Measurements from ENCODE around the gene SRC. TPM values are rescaled to one million over a fixed set of nuclear protein-coding genes. Genes with fewer than 3 reads are reported as not detected.
A peak's percentile ranks its signal among the peaks of the same experiment; 100 is the strongest.
"Not testable (repeated sequence)": the region's sequence is repeated elsewhere in the genome, so short reads cannot be mapped to it uniquely, and the experiment has no call there.

Gene SRC
- total RNA-seq, 2 donors from 2014 or later: 117 to 121 TPM

DNA sequence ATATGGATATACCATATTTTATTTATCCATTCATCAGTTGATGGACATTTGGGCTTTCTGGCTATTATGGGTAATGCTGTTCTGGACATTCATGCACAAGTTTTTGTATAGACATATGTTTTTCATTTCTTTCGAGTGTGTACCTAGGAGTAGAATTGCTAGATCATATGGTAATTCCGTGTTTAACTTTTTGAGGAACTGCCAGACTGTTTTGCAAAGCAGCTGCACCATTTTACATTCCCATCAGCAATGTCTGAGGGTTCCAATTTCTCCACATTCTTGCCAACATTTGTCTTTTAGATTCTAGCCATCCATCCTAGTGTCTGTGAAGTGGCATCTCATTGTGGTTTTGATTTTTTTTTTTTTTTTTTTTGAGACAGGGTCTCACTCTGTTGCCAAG is 20.8 kb downstream of the SRC start:
- DNase-seq (no peak), ATAC-seq (no peak)
- intact Hi-C loops (cut with DNase I, micrococcal nuclease): no loop called here

DNA sequence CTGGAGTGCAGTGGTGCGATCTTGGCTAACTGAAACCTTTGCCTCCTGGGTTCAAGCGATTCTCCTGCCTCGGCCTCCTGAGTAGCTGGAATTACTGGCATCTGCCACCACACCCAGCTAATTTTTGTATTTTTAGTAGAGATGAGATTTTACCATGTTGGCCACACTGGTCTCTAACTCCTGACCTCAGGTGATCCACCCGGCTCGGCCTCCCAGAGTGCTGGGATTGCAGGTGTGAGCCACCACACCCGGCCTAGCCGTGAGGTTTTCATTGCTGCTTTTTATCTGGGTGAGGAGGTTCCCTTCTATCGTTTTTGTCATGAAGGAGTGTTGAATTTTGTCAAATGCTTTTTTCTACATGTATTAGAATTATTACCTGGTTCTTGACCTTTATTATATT is 23.9 kb downstream of the SRC start:
- peak in 1 of 2 donors; percentile 6 for DNase-seq

DNA sequence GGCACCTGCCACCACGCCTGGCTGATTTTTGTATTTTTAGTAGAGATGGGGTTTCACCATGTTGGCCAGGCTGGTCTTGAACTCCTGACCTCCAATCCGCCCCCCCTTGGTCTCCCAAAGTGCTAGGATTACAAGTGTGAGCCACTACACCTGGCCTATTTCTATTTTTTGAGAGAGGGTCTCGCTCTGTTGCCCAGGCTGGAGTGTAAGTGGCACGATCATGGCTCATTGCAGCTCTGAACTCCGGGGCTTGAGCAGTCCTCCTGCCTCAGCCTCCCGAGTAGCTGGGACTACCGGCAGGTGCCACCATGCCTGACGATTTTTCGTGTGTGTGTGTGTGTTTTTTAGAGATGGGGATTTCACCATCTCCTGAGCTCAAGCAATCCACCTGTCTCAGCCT is 25.9 kb downstream of the SRC start:
- peak in 1 of 2 donors; percentile 14 for DNase-seq
- ATAC-seq; intact Hi-C loops (cut with DNase I, micrococcal nuclease): not testable (repeated sequence)

More for the DNA sequence above, 23.9 kb downstream of the SRC start:
- ATAC-seq: no peak
- intact Hi-C loops (cut with DNase I, micrococcal nuclease): no loop called here

DNA sequence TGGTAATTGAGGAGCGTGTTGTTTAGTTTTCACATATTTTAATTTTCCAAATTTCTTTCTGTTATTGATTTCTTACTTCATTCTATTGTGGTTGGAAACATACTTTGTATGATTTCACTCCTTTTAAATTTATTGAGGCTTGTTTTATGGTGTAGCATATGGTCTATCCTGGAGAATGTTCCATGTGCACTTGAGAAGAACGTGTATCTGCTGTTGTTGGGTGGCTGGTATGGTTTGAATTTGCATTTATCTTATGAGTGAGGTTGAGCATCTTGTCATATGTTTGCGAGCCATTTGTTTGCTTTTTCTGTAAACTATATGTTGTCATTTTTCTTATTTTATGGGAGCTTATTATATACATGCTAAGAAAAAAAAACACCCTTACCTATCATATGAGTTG is 26.5 kb downstream of the SRC start:
- intact Hi-C loops (cut with DNase I, micrococcal nuclease): no loop called here
- ATAC-seq: no peak
- no peak for DNase-seq

DNA sequence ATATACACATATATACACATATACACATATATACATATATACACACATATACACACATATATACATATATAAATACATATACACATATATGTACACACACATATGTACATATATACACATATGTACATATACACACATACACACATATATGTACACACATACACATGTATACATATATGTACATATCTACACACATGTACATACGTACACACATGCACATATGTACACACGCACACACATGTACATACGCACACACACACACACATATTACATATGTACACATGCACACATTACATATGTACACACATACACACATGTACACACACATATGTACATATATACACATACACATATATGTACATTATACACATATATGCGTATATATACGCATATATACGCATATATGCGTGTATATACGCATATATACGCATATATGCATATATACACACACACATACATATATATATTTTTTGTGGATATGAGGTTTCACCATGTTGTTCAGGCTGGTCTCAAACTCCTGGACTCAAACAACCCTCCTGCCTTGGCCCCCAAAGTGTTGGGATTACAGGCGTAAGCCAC is 27.2 kb downstream of the SRC start:
- DNase-seq (peak in 1 of 2 donors; percentile 2), ATAC-seq (no peak)
- intact Hi-C loops (cut with DNase I, micrococcal nuclease): no loop called here

DNA sequence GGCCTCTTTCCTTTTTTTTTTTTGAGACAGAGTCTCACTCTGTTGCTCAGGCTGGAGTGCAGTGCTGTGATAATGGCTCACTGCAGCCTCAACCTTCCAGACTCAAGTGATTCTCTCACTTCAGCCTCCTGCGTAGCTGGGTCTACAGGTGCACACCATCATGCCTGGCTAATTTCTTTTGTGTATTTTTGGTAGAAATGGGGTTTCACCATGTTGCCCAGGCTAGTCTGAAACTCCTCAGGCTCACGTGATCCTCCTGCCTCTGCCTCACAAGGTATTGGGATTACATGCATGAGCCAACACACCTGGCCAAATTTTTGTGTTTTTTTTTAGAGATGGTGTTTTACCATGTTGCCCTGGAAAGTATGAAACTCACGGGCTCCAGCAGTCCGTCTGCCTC is 29.3 kb downstream of the SRC start:
- no peak for ATAC-seq

DNA sequence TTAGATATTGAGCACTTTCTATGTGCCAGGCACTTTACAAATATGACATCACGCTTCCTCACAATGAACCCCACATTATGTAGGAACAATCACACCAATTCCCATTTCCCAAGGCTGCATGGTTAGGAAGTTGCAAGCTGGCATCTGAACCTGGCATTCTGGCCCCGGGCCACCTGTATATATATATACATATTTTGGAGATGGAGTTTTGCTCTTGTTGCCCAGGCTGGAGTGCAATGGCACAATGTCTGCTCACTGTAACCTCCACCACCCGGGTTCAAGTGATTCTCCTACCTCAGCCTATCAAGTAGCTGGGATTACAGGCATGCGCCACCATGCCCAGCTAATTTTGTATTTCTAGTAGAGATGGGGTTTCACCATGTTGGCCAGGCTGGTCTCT is 30.4 kb downstream of the SRC start:
- ATAC-seq (no peak), DNase-seq (peak in 1 of 2 donors; percentile 4)
- intact Hi-C loops (cut with DNase I, micrococcal nuclease): no loop called here

More for the DNA sequence above, 29.3 kb downstream of the SRC start:
- peak in 1 of 2 donors; percentile 12 for DNase-seq
- intact Hi-C loops (cut with DNase I, micrococcal nuclease): no loop called here

DNA sequence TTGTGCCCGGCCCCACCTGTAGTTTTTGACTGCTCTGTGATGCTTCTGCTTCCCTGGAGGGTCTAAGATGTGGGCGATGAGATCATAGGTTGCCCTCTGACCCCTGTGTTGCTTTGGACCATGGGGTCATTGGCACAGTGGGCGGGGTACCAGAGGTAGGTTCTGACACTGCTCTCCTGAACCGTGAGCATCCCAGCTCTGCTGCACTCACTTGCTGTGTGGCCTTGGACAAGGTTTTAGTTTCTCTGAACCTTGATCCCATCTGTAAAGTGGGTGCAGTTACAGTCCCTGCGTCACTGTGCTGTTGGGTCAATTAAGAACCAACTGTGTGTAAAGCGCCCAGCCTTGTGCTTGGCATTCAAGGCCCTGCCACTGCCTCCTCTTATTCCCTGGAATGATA is 30.9 kb downstream of the SRC start:
- intact Hi-C loops (cut with DNase I, micrococcal nuclease): no loop called here
- DNase-seq: peak in 1 of 2 donors; percentile 17
- ATAC-seq: peak; percentile 42

DNA sequence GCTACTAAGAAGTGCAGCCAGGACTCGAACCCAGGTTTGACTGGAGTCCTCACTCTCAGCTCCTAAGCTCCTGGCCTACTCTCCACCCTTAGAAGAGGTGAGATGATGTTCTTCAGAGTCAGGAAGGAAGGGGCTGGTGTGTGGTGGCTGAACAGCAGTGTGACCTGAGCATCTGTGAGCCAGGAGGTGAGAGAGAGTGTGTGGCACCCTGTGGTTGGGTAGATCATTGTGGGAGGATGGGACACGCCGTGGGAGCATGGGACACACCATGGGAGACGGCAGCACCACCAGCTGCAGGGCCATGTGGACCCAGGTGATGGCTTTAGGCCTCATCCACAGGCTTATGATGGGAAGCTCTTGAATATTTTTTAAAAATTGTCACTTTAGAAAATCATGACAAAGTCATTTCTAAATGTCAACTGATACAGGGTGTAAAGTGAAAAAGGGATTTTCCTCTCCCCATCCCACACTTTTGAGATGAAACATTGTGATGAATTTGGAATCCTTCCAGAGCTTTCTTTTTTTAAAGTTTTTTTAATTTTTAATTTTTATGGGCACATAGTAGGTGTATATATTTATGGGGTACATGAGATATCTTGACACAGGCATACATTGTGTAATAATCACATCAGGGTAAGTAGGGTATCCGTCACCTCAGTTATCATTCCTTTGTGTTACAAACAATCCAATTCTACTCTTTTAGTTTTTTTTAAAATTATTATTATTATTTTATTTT is 31.6 kb downstream of the SRC start:
- DNase-seq (peak in 1 of 2 donors; percentile 14), ATAC-seq (no peak)
- intact Hi-C loops (cut with DNase I, micrococcal nuclease): no loop called here

DNA sequence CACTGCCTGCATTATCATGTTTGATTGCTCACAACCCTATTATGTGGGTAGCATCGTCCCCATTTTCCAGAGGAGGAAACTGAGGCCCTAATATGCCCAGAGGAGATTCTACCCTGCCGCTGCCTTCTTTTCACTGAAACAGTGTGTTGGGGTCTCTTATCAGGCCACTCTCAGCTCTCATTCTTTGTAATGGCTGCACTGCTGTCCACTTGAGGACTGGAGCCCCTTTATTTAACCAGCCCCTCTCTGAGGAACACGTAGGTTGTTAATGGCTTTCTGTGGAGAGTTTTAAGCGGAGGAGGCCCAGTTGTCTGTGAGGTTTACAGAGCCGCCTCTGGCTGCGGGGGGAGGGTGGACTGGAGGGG is 32.5 kb downstream of the SRC start:
- intact Hi-C loops (cut with DNase I, micrococcal nuclease): no loop called here
- DNase-seq: no peak
- ATAC-seq: no peak

DNA sequence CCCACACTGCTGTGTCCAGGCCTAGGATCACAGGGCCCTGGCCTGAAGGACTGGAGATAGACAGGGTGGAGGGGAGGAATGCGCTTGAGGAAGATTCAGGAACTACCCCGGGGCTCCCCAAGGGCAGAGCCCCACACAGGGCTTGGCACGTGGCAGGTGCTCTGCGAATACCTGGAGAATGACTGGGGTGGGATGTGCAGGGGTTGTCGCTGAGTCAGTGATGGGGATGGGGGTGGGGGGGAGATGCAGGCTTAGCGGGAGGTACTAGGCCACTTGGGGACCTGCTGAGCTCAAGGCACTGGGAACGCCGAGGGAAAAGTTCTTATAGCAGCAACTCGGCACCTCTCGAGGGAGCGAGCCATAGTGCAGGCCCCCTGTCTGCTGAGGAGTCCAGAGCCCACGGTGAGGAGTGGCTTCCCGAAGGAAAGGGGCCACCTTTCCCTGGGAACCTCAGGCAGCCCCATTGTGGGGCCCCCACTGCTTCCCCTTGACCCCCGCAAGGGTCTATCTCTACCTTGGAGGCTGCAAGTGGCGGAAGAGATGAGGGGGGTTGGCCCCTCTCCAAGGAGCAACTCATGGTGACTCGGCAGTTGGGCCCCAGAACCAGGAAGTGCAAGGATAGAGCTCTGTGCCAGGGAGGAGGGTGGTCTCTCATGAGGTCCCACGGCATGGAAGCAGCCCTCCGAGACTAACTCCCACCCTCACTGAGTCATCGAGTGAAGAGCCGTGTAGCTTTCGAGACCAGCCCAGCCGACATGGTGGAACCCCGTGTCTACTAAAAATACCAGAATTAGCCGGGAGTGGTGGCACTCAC is 33.1 kb downstream of the SRC start:
- DNase-seq (peak in 1 of 2 donors; percentile 25), ATAC-seq (no peak)
- intact Hi-C loops (cut with DNase I, micrococcal nuclease): no loop called here

DNA sequence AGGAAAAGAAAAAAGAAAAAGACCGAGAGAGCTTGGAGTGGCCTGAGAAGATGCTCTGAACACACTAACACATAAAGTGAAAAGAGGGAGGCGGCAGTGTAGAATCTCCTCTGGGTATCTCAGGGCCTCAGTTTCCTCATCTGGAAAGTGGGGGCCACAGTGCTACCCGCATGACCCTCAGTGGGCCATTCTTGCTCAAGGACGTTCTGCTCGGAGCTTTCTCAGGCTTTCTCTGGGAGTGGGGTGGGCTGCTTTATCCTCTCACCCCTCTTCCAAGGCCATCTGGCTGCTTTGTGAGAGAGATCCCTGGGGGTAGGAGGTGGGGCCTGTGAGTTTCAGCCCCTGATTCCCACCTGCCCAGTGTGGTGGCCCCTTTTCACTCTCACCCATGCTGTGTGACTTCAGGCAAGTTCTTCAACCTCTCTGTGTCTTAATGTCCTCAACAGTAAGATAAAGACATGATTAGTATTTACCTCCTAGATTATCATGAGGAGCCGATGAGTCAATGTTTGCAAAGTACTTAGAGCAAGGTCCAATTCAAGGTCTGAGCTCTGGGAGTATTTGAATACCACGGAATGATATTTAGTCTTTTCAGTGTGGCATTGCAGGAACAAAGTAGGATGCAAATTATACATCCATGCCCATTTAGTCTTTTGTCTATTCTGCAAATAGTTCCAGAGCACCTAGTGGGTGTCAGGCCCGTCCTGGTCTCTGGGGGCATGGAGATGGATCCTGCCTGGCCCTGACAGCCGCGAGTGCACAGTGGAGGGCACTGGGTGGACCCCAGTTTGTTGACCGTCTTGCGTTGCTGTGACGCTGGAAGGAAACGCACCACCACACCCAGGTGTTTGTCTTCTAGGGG is 34.3 kb downstream of the SRC start:
- ATAC-seq (peak; percentile 81), DNase-seq (peak in 1 of 2 donors; percentile 33)
- intact Hi-C loops (cut with DNase I, micrococcal nuclease): loop anchor here (10.0 kb wide), 2 partner anchors 95 to 105 kb away; partner anchors contain the start of gene MANBAL (in 1 of the 2)

DNA sequence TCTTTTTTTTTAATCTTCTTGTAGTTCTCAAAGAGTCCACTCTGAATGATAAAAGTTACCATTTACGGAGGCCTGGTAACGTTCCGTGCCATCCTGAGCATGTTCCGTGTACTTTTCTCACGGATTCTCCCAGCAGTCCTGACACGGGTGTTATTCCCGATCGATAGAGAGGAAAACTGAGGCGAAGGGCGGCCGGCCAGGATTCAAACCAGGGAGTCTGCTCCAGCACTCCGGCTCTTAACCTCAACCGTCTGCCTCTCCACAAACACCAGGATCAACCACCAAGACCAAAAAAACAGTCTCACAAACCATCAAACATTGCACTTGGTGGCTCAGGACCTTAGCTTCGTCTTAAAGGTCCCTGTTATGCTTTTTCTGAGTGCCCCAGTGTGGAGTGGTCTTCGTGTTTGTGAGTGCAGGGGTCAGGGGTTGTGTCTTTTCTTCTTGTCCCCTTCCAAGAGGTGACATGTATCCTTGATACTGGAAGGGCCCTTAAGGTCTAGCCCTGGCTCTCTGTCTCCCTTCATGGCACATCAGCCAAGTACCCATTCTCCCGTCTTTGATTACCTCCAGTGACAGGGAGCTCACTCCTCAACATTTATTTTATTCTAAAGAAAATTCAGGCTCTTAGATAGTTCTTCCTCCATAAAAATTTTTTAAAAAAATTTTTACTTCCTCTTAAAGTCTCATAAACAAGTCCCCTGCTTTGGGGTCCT is 35.1 kb downstream of the SRC start:
- ATAC-seq (no peak), DNase-seq (peak in 1 of 2 donors; percentile 18)
- intact Hi-C loops (cut with DNase I, micrococcal nuclease): loop anchor here (10.0 kb wide), 2 partner anchors 96 to 106 kb away; partner anchors contain the start of gene MANBAL (in 1 of the 2)

DNA sequence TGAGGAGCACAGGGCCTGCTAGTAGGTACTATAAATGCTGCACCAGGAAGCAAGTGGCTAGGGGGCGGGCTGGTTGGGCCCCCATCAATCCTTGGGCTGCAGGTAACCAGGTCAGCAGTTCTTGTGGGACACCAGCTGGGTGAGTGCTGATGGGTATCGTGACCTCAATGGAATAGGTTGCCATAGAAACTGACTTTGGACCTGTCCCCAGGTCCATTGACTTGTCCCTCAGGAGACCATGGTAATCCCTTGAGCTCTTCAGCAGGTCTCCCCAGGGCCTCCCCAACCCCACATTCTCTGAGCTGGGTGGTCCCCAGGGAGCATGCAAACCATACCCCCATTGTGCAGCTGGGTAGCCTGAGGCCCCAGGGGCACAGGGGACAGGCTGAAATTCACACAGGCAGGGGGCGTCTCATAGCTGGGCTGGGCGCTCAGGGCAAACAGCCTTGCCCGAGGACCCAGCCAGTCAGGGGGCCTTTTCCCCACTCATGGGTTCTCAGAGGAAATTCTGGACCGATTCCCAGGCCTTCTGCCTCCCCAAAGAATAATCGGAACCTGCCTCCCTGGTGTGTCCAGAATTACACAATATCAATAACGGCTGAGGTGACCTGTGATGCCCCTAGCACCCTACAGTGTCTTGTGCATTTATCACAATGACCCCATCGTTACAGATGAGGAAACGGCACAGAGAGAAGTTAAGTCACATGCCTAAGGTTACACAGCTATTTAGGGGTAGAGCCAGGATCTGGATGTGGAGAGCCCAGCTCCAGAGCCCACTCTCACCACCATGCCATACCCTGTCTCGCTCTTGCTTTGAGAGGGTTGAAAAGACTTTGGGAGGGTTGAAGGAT is 35.9 kb downstream of the SRC start:
- no peak for ATAC-seq
- peak in 1 of 2 donors; percentile 18 for DNase-seq
- intact Hi-C loops (cut with DNase I, micrococcal nuclease): loop anchor here (10.0 kb wide), 2 partner anchors 97 to 107 kb away; partner anchors contain the start of gene MANBAL (in 1 of the 2)

DNA sequence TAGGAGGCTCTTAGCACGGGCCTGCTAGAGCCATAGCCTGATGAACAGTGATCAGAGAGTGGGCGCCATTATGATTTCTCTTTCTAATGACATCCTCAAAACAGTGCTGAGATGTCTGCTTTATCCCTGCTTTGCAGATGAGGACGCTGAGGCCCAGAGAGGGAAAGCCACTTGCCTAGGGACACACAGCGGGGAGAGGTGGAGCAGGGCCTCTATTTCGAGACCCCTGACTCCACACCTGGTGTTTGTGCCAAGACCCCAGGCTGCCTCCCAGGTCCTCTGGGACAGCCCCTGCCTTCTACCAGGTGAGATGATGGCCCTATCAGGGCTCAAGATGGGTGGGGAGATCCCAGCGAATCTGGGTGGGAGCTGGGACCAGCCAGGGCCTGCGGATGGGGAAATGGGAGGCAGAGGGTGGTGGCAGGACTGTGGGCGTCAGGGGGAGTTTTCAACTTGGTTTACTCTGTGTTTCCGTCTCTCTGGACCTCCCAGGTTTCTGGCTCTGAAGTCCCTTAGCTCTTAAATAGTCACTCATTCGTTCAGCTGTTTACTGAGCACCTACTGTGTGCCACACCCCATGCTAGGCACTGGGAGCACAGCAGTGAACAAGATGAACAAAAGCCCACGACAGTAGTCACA is 36.7 kb downstream of the SRC start:
- intact Hi-C loops (cut with DNase I, micrococcal nuclease): loop anchor here (10.0 kb wide), 2 partner anchors 98 to 108 kb away; partner anchors contain the start of gene MANBAL (in 1 of the 2)
- peak in 1 of 2 donors; percentile 18 for DNase-seq
- ATAC-seq: no peak

DNA sequence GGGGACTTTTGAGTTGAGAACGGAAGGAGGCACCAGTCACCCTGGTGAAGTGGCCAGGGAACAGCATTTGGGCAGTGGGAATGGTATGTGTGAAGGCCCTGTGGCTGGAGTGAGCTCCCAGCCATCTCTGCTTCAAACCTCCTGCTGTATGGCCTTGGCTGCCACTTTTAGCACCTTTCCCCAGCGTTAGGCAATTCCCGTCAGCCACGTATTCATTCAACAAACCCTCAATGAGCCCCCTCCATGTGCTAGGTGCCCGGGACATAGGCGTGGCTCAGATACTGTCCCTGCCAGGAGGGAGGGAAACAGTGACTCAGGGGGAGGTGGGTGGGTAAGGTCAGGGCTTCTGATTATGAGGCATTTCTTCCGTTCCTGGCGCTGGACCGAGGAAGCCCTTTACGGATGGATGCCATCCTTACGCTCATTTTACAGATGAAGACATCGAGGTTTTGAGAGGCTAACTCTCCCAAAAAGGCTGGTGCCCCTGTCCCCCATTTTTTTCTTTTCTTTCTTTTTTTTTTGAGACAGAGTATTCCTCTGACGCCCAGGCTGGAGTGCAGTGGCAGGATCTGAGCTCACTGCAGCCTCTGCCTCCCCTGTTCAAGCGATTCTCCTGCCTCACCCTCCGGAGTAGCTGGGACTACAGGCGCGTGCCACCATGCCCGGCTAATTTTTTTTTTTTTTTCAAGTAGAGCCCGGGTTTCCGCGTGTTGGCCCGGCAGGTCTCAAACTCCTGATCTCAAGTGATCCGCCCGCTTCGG is 37.5 kb downstream of the SRC start:
- peak in 1 of 2 donors; percentile 28 for DNase-seq
- ATAC-seq: no peak
- intact Hi-C loops (cut with DNase I, micrococcal nuclease): loop anchor here (10.0 kb wide), 2 partner anchors 99 to 109 kb away; partner anchors contain the start of gene MANBAL (in 1 of the 2)
